ENCODE data around the gene OBSCN.

The OBSCN gene

GRCh38 chr1:228258486-228258885 is 50.6 kb downstream of the OBSCN start:
- in situ Hi-C loops (cut with MboI; ENCODE audit: low sequenced_read_pairs, unreplicated experiment) = no loop called here
- TF ChIP-seq CTCF (IDR thresholded peaks at IDR 0.05; ENCODE audit: borderline replicate concordance, control extremely low read depth, extremely low read depth, insufficient read depth, missing control alignments) = no peak

GRCh38 chr1:228259368-228259894 is 51.6 kb downstream of the OBSCN start:
- no peak for DNase-seq (ENCODE audit: low spot score)
- no peak for TF ChIP-seq CTCF (IDR thresholded peaks at IDR 0.05; ENCODE audit: borderline replicate concordance, control extremely low read depth, extremely low read depth, insufficient read depth, missing control alignments)
- in situ Hi-C loops (cut with MboI; ENCODE audit: low sequenced_read_pairs, unreplicated experiment) = no loop called here

More at GRCh38 chr1:228258486-228258885, 50.6 kb downstream of the OBSCN start:
- DNase-seq (ENCODE audit: low spot score) = no peak

- TF ChIP-seq CTCF (IDR thresholded peaks at IDR 0.05; ENCODE audit: borderline replicate concordance, control extremely low read depth, extremely low read depth, insufficient read depth, missing control alignments) = no peak
- DNase-seq (ENCODE audit: low spot score) = no peak
- in situ Hi-C loops (cut with MboI; ENCODE audit: low sequenced_read_pairs, unreplicated experiment) = no loop called here
Observed at GRCh38 chr1:228259951-228260350, 52.1 kb downstream of the OBSCN start.

- in situ Hi-C loops (cut with MboI; ENCODE audit: low sequenced_read_pairs, unreplicated experiment) = no loop called here
- DNase-seq (ENCODE audit: low spot score) = no peak
- no peak for TF ChIP-seq CTCF (IDR thresholded peaks at IDR 0.05; ENCODE audit: borderline replicate concordance, control extremely low read depth, extremely low read depth, insufficient read depth, missing control alignments)
Observed at GRCh38 chr1:228261706-228262105, 53.9 kb downstream of the OBSCN start.

- no peak for TF ChIP-seq CTCF (IDR thresholded peaks at IDR 0.05; ENCODE audit: borderline replicate concordance, control extremely low read depth, extremely low read depth, insufficient read depth, missing control alignments)
- DNase-seq (ENCODE audit: low spot score) = no peak
- in situ Hi-C loops (cut with MboI; ENCODE audit: low sequenced_read_pairs, unreplicated experiment) = no loop called here
Observed at GRCh38 chr1:228262475-228262874, 54.6 kb downstream of the OBSCN start.

- in situ Hi-C loops (cut with MboI; ENCODE audit: low sequenced_read_pairs, unreplicated experiment) = no loop called here
- no peak for TF ChIP-seq CTCF (IDR thresholded peaks at IDR 0.05; ENCODE audit: borderline replicate concordance, control extremely low read depth, extremely low read depth, insufficient read depth, missing control alignments)
- DNase-seq (ENCODE audit: low spot score) = no peak
Observed at GRCh38 chr1:228263636-228264035, 55.8 kb downstream of the OBSCN start.
